HPDE6-E6E7 (cell line): Measurements from ENCODE around the gene SEMA4D.

Source experiments
- DNase-seq: peaks from one replicate; pipeline ENCODE4 v3.0.0; 2011; ENCODE audit warnings: missing footprints; ENCODE audit errors: extremely low spot score

Gene SEMA4D

DNA sequence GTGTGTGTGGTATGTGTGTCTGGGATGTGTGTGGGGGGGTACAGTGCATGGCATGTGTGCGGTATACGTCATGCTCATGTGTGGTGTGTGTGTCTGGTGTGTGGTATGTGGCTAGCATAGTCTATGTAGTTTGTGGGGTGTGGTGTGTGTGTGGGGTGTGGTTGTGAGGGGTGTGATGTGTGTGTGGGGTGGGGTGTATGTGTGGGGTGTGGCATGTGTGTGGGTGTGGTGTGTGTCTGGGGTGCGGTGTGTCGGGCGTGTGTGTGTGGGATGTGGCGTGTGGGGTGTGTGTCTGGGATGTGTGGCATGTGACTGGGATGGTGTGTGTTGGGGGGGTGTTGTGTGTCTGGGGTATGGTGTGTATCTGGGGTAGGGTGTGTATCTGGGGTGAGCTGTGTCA, 127.3 kb downstream of the SEMA4D start:
- no peak for DNase-seq

DNA sequence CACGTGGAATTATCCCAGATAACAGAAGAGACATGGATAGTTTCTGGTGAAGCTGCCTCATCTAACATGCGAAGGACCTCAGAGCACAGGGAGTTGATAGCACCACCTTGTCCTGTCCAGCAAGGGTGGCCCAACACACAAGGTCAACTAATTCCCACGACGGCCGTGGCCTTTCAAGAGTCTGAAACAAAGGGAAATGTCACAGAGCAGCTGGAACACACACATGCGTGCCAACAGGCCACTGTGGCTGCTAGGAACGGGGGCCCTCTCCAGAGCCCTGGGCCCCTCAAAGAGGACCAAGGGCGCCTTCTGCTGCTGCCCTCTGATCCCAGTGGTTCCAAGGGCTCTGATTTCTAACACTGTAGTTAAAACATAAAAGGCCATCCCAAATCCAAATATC, 128.9 kb downstream of the SEMA4D start:
- no peak for DNase-seq

DNA sequence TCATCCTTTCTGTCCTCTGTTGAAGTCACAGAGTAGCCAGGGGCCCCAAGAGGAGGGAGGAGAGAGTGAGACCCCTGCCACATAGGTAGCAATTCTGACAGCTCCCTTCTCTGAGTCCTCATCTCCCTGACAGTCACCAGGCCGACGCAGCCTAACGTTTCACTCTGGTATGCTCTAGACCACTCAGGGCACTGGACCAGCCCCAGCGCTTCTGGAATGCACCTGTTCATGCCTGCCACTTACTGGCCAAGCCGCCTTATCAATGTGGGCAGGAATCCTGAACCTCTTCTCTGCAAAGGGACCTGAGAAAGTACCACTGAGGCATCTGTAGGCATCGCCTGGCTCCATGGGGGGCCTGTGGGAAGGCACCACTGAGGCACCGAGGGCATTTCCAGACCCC, 129.4 kb downstream of the SEMA4D start:
- DNase-seq: no peak

- DNase-seq: no peak
Measured at GRCh38 chr9:89367726-89368437, 130.0 kb downstream of the SEMA4D start.

GRCh38 chr9:89367281-89367680, 130.6 kb downstream of the SEMA4D start:
- DNase-seq: no peak

DNA sequence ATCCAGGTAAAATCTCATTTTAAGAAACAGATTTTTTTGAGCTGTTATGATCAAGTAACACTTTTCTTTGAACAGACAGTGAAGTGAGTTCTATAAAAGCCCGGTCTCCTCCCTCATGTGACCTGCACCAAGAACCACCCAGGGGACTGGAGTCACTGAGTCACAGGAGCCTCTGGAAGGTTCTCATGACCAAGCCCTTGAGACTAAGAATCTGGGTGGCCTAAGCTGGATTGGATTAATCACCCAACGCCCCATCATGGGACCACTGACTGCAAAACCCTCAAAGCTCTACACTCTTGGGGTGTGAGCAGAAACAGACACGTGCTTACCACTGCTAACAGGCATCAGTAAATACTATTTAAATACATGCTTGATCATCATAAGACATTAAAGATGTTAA, 131.2 kb downstream of the SEMA4D start:
- no peak for DNase-seq

DNA sequence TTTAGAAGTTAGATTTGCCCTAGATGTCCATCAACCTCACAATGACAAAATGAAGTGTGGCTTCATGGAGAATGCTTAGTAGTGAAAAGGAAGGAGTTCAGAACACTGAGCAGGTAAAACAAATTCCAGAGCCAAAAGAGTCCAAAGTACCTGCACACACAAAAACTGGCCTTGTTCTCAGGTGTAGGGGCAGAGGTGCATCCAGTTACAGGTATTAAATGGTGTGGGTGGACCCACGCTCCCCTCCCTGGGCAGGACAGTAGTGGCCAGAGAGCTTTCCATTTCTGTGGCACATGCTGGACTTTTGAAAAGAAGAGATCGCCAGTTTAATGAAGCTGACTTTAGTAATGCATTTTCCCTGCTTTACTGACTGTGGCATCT, 132.4 kb downstream of the SEMA4D start:
- no peak for DNase-seq

- no peak for DNase-seq
Measured at GRCh38 chr9:89364666-89365531, 133.0 kb downstream of the SEMA4D start.

GRCh38 chr9:89363921-89364665, 133.8 kb downstream of the SEMA4D start:
- no peak for DNase-seq

- DNase-seq: no peak
Measured at GRCh38 chr9:89363311-89363670, 134.6 kb downstream of the SEMA4D start.

GRCh38 chr9:89362647-89363310, 135.1 kb downstream of the SEMA4D start:
- DNase-seq: no peak

DNA sequence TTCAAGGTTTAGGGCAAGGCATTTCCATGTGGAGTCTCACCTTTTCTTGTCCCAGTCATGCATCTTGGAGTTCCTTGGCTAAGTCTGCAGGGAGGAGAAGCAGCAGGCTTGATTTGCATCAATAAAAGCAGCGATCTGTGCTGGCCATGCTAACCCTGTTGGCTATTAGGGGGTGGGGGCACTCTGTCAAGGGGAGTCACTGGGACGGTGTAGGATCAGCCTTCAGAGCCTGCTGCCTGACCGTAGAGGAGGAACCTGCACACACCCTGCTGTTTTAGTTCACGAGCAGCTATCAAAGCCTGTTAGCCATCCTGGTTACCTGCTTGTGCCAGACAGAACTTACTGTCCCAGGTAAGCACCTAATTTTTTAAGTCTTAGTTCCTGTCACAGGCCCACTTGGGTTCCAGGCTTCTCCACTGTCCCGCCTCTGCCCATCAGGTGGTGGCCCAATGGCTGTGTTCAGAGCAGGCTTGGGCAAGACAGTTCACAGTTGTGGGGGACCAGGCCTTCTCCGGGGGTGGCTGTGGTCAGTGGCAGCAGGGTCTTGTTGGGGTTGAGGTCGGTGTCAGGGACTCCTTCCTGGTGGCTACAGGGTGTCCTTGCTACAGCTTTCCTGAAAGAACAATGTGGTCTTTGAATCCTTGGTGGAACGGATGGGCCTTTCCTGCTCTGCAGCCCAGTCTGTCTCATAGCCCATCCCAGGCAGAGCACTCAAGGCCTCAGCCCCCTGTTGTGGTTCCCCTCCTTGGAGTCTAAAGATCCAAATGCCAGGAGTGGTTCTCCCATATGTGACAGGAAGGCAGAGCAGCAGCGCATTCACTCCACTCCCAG, 135.9 kb downstream of the SEMA4D start:
- no peak for DNase-seq

GRCh38 chr9:89361031-89361430, 136.9 kb downstream of the SEMA4D start:
- no peak for DNase-seq

DNA sequence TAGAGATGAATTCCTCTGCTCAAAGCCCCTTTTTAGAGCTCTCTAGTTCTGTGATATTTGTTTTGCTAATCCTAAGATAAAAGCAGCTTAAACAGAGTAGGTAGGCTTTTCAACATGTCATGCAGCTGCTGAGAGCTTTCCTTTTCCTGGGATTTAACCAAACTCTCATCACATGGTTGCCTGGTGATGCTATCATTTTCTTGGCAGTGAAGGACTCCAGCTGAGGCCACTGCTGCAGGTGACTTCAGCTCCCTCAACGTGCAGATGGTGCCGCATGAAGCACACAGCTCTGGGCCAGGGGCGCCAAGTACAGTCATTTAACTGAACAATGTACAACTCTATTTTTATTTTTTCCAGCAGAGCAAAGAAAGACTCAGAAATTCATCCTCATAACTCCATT, 137.4 kb downstream of the SEMA4D start:
- DNase-seq: no peak

GRCh38 chr9:89359751-89360261, 138.1 kb downstream of the SEMA4D start:
- no peak for DNase-seq

GRCh38 chr9:89358985-89359384, 138.9 kb downstream of the SEMA4D start:
- DNase-seq: no peak

DNA sequence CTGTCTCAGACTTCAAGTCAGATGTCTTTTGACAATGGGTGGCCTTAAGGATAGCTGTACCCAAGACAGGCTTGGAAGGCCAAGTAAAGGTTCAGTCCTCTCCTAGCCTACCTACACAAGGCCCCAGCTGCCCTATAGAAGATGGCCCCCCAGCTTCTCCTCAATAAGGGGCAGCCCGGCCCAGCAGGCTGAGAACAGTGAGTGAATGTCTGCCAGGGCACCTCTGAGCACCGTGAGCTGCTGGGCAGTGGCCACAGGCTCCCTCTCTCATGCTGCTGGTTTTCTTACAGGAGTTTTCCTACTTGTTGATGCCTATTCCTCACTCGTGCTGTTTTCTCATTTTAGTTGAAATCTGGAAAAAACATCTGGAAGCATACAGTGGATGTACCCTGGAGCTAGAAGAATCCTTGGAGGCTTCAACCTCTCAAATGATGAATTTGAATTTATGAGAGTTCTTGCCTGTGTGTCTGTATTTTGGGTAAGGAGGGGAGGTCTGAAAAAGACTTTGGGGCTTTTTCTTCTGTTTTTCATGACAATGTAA, 139.5 kb downstream of the SEMA4D start:
- no peak for DNase-seq

DNA sequence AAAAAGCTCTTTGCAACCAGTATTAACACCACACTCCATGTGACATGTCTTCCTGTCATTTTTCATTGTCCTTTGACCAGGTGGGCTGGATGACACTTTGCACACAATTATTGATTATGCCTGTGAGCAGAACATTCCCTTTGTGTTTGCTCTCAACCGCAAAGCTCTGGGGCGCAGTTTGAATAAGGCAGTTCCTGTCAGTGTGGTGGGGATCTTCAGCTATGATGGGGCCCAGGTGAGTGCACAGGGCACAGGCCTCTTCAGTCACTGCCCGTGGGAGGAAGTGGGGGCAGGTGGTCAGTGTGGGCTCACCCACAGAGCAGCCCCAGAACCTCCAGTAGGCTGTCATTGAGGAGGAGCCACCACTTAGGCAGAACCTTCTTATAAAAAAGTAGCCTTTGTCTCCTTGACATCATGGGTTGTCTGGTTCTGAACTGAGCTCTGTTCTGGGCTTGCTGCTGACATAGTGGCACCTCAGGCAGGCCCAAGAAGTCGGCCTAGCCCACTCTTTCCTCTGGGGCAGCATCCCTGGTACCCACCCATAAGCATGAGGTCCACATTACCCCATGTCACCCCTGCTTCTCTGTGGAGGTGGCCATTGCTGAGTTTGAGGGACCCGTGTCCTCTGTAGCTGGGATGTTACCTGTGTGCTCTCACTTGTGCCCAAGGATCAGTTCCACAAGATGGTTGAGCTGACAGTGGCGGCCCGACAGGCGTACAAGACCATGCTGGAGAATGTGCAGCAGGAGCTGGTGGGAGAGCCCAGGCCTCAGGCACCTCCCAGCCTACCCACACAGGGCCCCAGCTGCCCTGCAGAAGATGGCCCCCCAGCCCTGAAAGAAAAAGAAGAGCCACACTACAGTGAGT, 140.3 kb downstream of the SEMA4D start:
- no peak for DNase-seq

DNA sequence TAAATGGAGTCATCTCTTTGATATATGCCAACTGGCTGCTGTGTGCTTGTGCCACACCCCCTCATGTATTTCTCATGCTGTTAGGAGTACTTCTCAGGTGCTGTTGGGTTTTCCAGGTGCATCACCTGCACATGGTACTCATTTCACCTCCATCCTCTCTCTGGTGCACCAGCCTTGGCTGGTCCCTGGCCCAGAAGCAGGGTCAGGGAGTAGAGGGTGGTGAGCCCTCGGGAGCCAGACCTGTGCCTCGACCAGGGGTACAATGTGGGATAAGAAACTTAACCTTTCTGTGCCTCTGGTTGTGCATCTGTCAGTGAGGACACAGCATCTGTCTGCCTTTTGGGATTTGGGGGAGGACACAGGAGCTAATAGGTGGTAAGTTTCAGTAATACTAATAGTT, 141.1 kb downstream of the SEMA4D start:
- DNase-seq: no peak

- no peak for DNase-seq
Measured at GRCh38 chr9:89354471-89354870, 143.4 kb downstream of the SEMA4D start.
